PC-3 (cell line): ENCODE data around the gene DDIAS. TPM values are rescaled to one million over a fixed set of nuclear protein-coding genes. Genes with fewer than 3 reads are reported as not detected.
"Not testable (repeated sequence)": the region's sequence is repeated elsewhere in the genome, so short reads cannot be mapped to it uniquely, and the experiment has no call there.

Experiments
- ATAC-seq: fragments of 200-7000 bp; cut with Tn5 transposase; 2 replicates; pipeline ENCODE4 v1.9.1; 2020; ENCODE audit warnings: mild to moderate bottlenecking, moderate library complexity
- BruUV-seq: library from RNA; stranded (reverse); fragments of 400-500 nt; replicated peaks from 2 replicates; lab custom pipeline; 2021; lab: Mats Ljungman, UMichigan
- CTCF ChIA-PET: fragments of 300-600 bp; sonication (Branson Sonifier 250); formaldehyde crosslinking; loops from one replicate; lab custom pipeline; 2022; ENCODE audit warnings: antibody characterized with exemption; lab: Charles Lee
- POLR2A ChIA-PET: fragments of 300-600 bp; sonication (Branson Sonifier 250); formaldehyde crosslinking; loops from one replicate; lab custom pipeline; 2022; ENCODE audit warnings: antibody characterized with exemption; ENCODE audit not compliant: unreplicated experiment; lab: Charles Lee
- DNase-seq: peaks from one replicate; pipeline ENCODE4 v3.0.0-alpha.2; 2015
- H2AFZ ChIP-seq: fragments of 300-600 bp; sonication (generic); 2 replicates; pipeline ENCODE4 v1.6.0; 2016; ENCODE audit warnings: antibody characterized with exemption, low read length
- H3F3A ChIP-seq: fragments of 300-600 bp; sonication (generic); one replicate; pipeline ENCODE4 v1.6.0; 2017; ENCODE audit warnings: antibody characterized with exemption, low read length, control low read depth, mild to moderate bottlenecking; ENCODE audit not compliant: unreplicated experiment
- H3K27ac ChIP-seq: fragments of 300-600 bp; sonication (generic); 2 replicates; pipeline ENCODE4 v1.5.1; 2016; ENCODE audit warnings: mild to moderate bottlenecking, low read length
- H3K27me3 ChIP-seq: fragments of 300-600 bp; sonication (generic); 2 replicates; pipeline ENCODE4 v1.6.1; 2016; ENCODE audit warnings: low read length, mixed read lengths
- H3K36me3 ChIP-seq: fragments of 300-600 bp; sonication (generic); 2 replicates; pipeline ENCODE4 v1.6.1; 2016; ENCODE audit warnings: low read depth, mixed run types, low read length, mixed read lengths
- H3K4me1 ChIP-seq: fragments of 300-600 bp; sonication (generic); 2 replicates; pipeline ENCODE4 v1.5.1; 2016; ENCODE audit warnings: low read length; ENCODE audit not compliant: insufficient read depth
- H3K4me2 ChIP-seq: fragments of 300-600 bp; sonication (generic); 2 replicates; pipeline ENCODE4 v1.6.0; 2016; ENCODE audit warnings: low read length
- H3K4me3 ChIP-seq: fragments of 300-600 bp; sonication (generic); 2 replicates; pipeline ENCODE4 v1.5.1; 2016; ENCODE audit warnings: mild to moderate bottlenecking, low read length, mixed read lengths
- H3K79me2 ChIP-seq: fragments of 300-600 bp; sonication (generic); 2 replicates; pipeline ENCODE4 v1.6.1; 2017; ENCODE audit warnings: low read length, mixed read lengths
- H3K9ac ChIP-seq: fragments of 300-600 bp; sonication (generic); 2 replicates; pipeline ENCODE4 v1.6.0; 2016; ENCODE audit warnings: mild to moderate bottlenecking, low read length
- H3K9me2 ChIP-seq: fragments of 300-600 bp; sonication (generic); replicated peaks from 2 replicates; pipeline ENCODE4 v1.6.1; 2016; ENCODE audit warnings: mixed run types, low read length, mixed read lengths
- H3K9me3 ChIP-seq: fragments of 300-600 bp; sonication (generic); 2 replicates; pipeline ENCODE4 v1.6.1; 2016; ENCODE audit warnings: low read length, mixed read lengths
- H4K20me1 ChIP-seq: fragments of 300-600 bp; sonication (generic); 2 replicates; pipeline ENCODE4 v1.6.1; 2016; ENCODE audit warnings: low read length, mixed read lengths
- EZH2 ChIP-seq: fragments of 300-600 bp; sonication (generic); IDR thresholded peaks from one replicate; pipeline ENCODE4 v1.6.1; 2017; ENCODE audit warnings: antibody characterized with exemption, mild to moderate bottlenecking, low read length; ENCODE audit not compliant: unreplicated experiment
- EZH2phosphoT487 ChIP-seq: fragments of 300-600 bp; sonication (generic); IDR thresholded peaks from 2 replicates; pipeline ENCODE4 v1.6.1; 2018; ENCODE audit warnings: mild to moderate bottlenecking, antibody characterized with exemption, low read length, borderline replicate concordance
- intact Hi-C: fragments of 100-400 bp; cut with micrococcal nuclease; formaldehyde crosslinking; loops from 2 replicates; pipeline ENCODE4 v1.9.0; 2023
- total RNA-seq: library from RNA; depleted of rRNA; stranded (reverse); fragments of >200 nt; gene quantifications from 2 replicates; pipeline ENCODE4 v1.2.3, GENCODE V29; 2014
- TF ChIP-seq, protein P1 (sequence below): fragments of 300-600 bp; sonication (generic); conservative IDR thresholded peaks from 2 replicates; pipeline ENCODE4 v1.5.1; 2017; ENCODE audit warnings: antibody characterized with exemption, low read depth, mild to moderate bottlenecking, low read length

DDIAS gene
- total RNA-seq, 1 experiment from 2014 or later, result 24.9 TPM

DNA sequence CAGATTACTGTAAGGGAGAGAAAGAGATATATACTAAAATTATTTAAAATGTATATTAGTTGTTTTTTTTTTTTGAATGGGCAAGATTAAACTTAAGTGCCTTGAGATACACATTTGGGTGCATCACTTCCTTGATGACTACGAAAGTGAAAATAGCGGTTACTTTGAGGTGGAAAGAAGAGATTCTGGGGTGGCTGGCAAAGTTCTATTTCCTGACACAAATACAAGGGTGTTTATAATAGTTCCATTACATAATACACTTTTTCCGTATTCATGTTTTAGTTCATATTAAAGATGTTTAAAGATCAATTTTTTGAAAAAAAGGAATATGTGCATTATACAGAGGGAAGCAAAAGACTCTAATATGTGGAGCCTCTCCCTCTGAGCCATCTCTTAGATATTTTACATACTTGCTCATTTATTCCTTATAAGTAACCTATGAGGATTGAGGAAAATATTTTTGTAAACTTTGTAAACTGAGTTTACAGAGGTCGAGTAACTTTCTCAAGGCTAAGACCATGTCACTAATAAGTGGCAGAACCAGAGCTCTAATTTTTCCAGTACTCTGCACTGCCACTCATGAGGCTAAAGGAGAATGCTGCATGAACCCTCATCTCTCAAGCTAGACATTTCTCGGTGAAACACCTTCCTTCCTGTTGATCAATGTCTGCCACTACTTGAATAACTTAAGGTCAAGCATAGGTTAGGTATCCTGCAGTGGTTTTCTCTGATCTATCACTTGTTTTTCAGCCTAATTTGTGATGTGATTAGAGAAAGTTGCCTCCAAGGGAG, 58.6 kb downstream of the DDIAS start:
- TF ChIP-seq, protein P1, sequence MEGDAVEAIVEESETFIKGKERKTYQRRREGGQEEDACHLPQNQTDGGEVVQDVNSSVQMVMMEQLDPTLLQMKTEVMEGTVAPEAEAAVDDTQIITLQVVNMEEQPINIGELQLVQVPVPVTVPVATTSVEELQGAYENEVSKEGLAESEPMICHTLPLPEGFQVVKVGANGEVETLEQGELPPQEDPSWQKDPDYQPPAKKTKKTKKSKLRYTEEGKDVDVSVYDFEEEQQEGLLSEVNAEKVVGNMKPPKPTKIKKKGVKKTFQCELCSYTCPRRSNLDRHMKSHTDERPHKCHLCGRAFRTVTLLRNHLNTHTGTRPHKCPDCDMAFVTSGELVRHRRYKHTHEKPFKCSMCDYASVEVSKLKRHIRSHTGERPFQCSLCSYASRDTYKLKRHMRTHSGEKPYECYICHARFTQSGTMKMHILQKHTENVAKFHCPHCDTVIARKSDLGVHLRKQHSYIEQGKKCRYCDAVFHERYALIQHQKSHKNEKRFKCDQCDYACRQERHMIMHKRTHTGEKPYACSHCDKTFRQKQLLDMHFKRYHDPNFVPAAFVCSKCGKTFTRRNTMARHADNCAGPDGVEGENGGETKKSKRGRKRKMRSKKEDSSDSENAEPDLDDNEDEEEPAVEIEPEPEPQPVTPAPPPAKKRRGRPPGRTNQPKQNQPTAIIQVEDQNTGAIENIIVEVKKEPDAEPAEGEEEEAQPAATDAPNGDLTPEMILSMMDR, result no peak
- no peak for TF ChIP-seq EZH2
- no peak for TF ChIP-seq EZH2phosphoT487
- no peaks in the 10 kb centered on the region for H3F3A ChIP-seq
- POLR2A ChIA-PET, result no interaction called here
- no peaks in the 10 kb centered on the region for H4K20me1 ChIP-seq
- no peaks in the 10 kb centered on the region for H3K9me2 ChIP-seq
- no TSS peak for BruUV-seq
- H3K4me2 ChIP-seq, result no peak overlapping the region
- H3K27ac ChIP-seq, result no peak overlapping the region
- H3K9me3 ChIP-seq, result no peaks in the 10 kb centered on the region
- H2AFZ ChIP-seq, result no peak overlapping the region
- intact Hi-C loops, result no loop called here
- DNase-seq (no peak), ATAC-seq (no peak)
- peaks cover 9% of the 10 kb centered on the region; the same call in 1 of the 2 replicates for H3K4me1 ChIP-seq
- no peaks in the 10 kb centered on the region for H3K79me2 ChIP-seq
- CTCF ChIA-PET, result no interaction called here
- no peaks in the 10 kb centered on the region for H3K27me3 ChIP-seq
- no peak overlapping the region for H3K9ac ChIP-seq
- H3K4me3 ChIP-seq, result no peak overlapping the region
- no peaks in the 10 kb centered on the region for H3K36me3 ChIP-seq

- H3K27me3 ChIP-seq, result no peaks in the 10 kb centered on the region
- H3K9me2 ChIP-seq, result no peaks in the 10 kb centered on the region
- TF ChIP-seq EZH2, result no peak
- TF ChIP-seq, protein P1, result no peak
- TF ChIP-seq EZH2phosphoT487, result no peak
- no TSS peak for BruUV-seq
- POLR2A ChIA-PET, result no interaction called here
- no peak overlapping the region for H3K4me2 ChIP-seq
- no peak overlapping the region for H3K9ac ChIP-seq
- intact Hi-C loops, result no loop called here
- H3K27ac ChIP-seq, result no peak overlapping the region
- H4K20me1 ChIP-seq, result no peaks in the 10 kb centered on the region
- H3K9me3 ChIP-seq, result no peaks in the 10 kb centered on the region
- CTCF ChIA-PET, result no interaction called here
- H3K4me1 ChIP-seq, result peaks cover 7% of the 10 kb centered on the region; the same call in 1 of the 2 replicates
- H2AFZ ChIP-seq, result no peak overlapping the region
- H3K79me2 ChIP-seq, result no peaks in the 10 kb centered on the region
- no peak overlapping the region for H3K4me3 ChIP-seq
- H3K36me3 ChIP-seq, result no peaks in the 10 kb centered on the region
- no peaks in the 10 kb centered on the region for H3F3A ChIP-seq
- DNase-seq, result no peak
- ATAC-seq, result no peak
These were observed 59.2 kb downstream of the DDIAS start for GRCh38 chr11:82960779-82961143.

DNA sequence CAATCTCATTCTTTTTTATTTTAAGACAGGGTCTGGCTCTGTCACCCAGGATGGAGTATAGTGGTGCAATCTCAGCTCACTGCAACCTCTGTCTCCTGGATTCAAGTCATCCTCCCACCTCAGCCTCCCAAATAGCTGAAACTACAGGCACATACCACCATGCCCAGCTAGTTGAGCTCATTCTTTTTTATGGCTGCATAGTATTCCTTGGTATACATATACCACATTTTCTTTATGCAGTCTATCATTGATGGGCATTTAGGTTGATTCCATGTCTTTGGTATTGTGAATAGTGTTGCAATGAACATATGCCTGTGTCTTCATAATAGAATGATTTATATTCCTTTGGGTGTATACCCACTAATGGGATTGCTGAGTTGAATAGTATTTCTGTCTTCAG, 60.5 kb downstream of the DDIAS start:
- H3F3A ChIP-seq, H3K9me2 ChIP-seq, H3K79me2 ChIP-seq, H3K27me3 ChIP-seq, H2AFZ ChIP-seq, intact Hi-C loops, BruUV-seq, H3K9me3 ChIP-seq, H3K4me2 ChIP-seq, H3K36me3 ChIP-seq, H3K4me3 ChIP-seq, H3K27ac ChIP-seq, H3K4me1 ChIP-seq, CTCF ChIA-PET, H4K20me1 ChIP-seq, DNase-seq, ATAC-seq, H3K9ac ChIP-seq: not testable (repeated sequence)
- POLR2A ChIA-PET, result interaction anchor here (0.6 kb wide), 1 partner anchor 32 kb away, joined by 3 read pairs; no protein-coding TSS in a partner anchor
